Measurements from ENCODE around the gene LHX2. TPM values are rescaled to one million over a fixed set of nuclear protein-coding genes. Genes with fewer than 3 reads are reported as not detected.

Gene LHX2
- polyA plus RNA-seq, 3 donors, result 0.12 TPM; not detected in 2

GRCh38 chr9:123998278-123998925 lies 13.2 kb upstream of the LHX2 start:
- H3K27me3 Mint-ChIP-seq (ENCODE audit: low read depth in 3 of 3), result peaks cover 86 to 91% (median 88%) of the 10 kb centered on the region in 3 donors
- Histone ChIP-seq H4K20me1 (ENCODE audit: insufficient read depth, low read length) (peaks cover 7% of the 10 kb centered on the region), H3K27me3 (ENCODE audit: control insufficient read depth in 2 of 2, insufficient read depth in 2 of 2, low read length in 2 of 2) (peaks cover 66 to 72% of the 10 kb centered on the region in 2 donors), H3K4me3 (replicated peaks in 1 of 3; ENCODE audit: low read depth in 2 of 3, low read length in 3 of 3) (peak overlapping the region in 1 of 3 experiments; percentile 70), H3K79me2 (ENCODE audit: insufficient read depth, low read length) (no peaks in the 10 kb centered on the region), H3K36me3 (replicated peaks in 1 of 2; ENCODE audit: control insufficient read depth in 1 of 2, insufficient read depth in 2 of 2, low read length in 2 of 2) (no peaks in the 10 kb centered on the region), H3K27ac (ENCODE audit: low read depth in 1 of 2, low read length in 2 of 2) (no peak overlapping the region), H2AFZ (ENCODE audit: insufficient read depth, low read depth, low read length, poor library complexity, severe bottlenecking) (no peak overlapping the region), H3K9me3 (replicated peaks in 1 of 2; ENCODE audit: control insufficient read depth in 1 of 2, insufficient read depth in 1 of 2, low read length in 2 of 2) (peaks cover 0 to 30% of the 10 kb centered on the region in 2 donors), H3K9ac (ENCODE audit: insufficient read depth, low read length, poor library complexity, severe bottlenecking) (no peak overlapping the region), H3K4me1 (ENCODE audit: control insufficient read depth in 1 of 2, insufficient read depth in 2 of 2, low read length in 2 of 2) (peaks cover 32 to 37% of the 10 kb centered on the region in 2 donors), H3K4me2 (replicated peaks; ENCODE audit: extremely low read depth, low read length, poor library complexity, severe bottlenecking) (peak overlapping the region; percentile 78)
- whole genome bisulfite sequencing (ENCODE audit: insufficient coverage), result 19% methylated on average over 4 of the region's 6 CpGs
- TF ChIP-seq, protein P1, sequence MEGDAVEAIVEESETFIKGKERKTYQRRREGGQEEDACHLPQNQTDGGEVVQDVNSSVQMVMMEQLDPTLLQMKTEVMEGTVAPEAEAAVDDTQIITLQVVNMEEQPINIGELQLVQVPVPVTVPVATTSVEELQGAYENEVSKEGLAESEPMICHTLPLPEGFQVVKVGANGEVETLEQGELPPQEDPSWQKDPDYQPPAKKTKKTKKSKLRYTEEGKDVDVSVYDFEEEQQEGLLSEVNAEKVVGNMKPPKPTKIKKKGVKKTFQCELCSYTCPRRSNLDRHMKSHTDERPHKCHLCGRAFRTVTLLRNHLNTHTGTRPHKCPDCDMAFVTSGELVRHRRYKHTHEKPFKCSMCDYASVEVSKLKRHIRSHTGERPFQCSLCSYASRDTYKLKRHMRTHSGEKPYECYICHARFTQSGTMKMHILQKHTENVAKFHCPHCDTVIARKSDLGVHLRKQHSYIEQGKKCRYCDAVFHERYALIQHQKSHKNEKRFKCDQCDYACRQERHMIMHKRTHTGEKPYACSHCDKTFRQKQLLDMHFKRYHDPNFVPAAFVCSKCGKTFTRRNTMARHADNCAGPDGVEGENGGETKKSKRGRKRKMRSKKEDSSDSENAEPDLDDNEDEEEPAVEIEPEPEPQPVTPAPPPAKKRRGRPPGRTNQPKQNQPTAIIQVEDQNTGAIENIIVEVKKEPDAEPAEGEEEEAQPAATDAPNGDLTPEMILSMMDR (IDR thresholded peaks at IDR 0.05), result no peak
- DNase-seq, result no peak
- H3K4me1 Mint-ChIP-seq, result peaks cover 51% of the 10 kb centered on the region
- H3K4me3 Mint-ChIP-seq, result peak overlapping the region; percentile 85 to 98
- peak overlapping the region in 4 of 7 donors; percentile 6 to 63 (median 48) for H3K27ac Mint-ChIP-seq
- intact Hi-C loops (cut with micrococcal nuclease), result loop anchor here in 1 of 2 donors (5.0 kb wide), 1 partner anchor 66 kb away; the partner anchor contains the start of gene DENND1A
- H3K36me3 Mint-ChIP-seq, result peaks cover 8 to 16% of the 10 kb centered on the region in 2 donors
- H3K9me3 Mint-ChIP-seq, result peaks cover 3 to 38% (median 23%) of the 10 kb centered on the region in 7 donors

DNA sequence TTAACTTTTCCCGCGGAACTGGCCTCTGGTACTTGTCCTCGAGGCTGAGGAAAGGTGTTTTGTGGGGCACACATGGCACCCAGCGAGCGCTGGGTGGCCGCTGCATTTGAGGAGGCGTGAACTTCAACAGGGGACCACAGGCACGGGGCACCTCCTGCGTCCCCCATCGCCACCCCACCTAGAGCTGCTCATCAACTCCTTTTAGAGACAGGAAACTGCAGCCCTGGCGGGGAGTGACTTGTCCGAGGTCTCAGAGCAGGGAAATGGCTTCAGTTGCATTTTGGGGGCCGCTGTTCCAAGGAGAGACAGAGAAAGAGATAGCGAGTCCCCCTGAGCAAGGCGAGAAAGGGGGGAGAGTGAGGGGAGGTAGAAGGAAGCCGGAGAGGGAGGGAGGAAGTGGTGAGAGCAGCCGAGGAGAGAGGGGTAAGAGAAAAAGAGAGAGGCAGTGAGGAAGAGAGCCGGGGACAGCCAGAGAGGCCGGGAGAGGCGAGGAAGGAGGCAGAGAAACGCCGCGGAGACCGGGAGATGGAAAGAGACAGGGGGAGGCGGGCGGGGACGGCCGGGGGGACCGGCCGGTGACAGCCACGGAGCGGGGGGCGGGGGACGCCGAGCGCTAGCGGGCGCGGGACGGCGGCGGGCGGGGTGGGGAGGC lies 12.5 kb upstream of the LHX2 start:
- peaks cover 0 to 33% of the 10 kb centered on the region in 2 donors for H3K9me3 ChIP-seq (replicated peaks in 1 of 2; ENCODE audit: control insufficient read depth in 1 of 2, insufficient read depth in 1 of 2, low read length in 2 of 2)
- peak overlapping the region; percentile 82 for H2AFZ ChIP-seq (ENCODE audit: insufficient read depth, low read depth, low read length, poor library complexity, severe bottlenecking)
- H3K4me1 Mint-ChIP-seq, result peaks cover 51% of the 10 kb centered on the region
- peaks cover 7% of the 10 kb centered on the region for H4K20me1 ChIP-seq (ENCODE audit: insufficient read depth, low read length)
- TF ChIP-seq, protein P1 (IDR thresholded peaks at IDR 0.05), result no peak
- H3K4me3 ChIP-seq (replicated peaks in 1 of 3; ENCODE audit: low read depth in 2 of 3, low read length in 3 of 3), result peak overlapping the region; percentile 14 to 70 (median 26)
- no peak overlapping the region for H3K9ac ChIP-seq (ENCODE audit: insufficient read depth, low read length, poor library complexity, severe bottlenecking)
- peak overlapping the region in 1 of 7 donors; percentile 44 for H3K27ac Mint-ChIP-seq
- no peaks in the 10 kb centered on the region for H3K36me3 ChIP-seq (replicated peaks in 1 of 2; ENCODE audit: control insufficient read depth in 1 of 2, insufficient read depth in 2 of 2, low read length in 2 of 2)
- no peaks in the 10 kb centered on the region for H3K79me2 ChIP-seq (ENCODE audit: insufficient read depth, low read length)
- H3K4me1 ChIP-seq (ENCODE audit: control insufficient read depth in 1 of 2, insufficient read depth in 2 of 2, low read length in 2 of 2), result peaks cover 32 to 37% of the 10 kb centered on the region in 2 donors
- WGBS (ENCODE audit: insufficient coverage), result 3% methylated on average over 34 of the region's 43 CpGs
- peaks cover 3 to 36% (median 23%) of the 10 kb centered on the region in 7 donors for H3K9me3 Mint-ChIP-seq
- intact Hi-C loops (cut with micrococcal nuclease), result loop anchor here in 1 of 2 donors (5.0 kb wide), 1 partner anchor 67 kb away; the partner anchor contains the start of gene DENND1A
- H3K36me3 Mint-ChIP-seq, result peaks cover 8 to 16% of the 10 kb centered on the region in 2 donors
- H3K4me3 Mint-ChIP-seq, result peak overlapping the region; percentile 85 to 98
- DNase-seq, result no peak
- peaks cover 69 to 73% of the 10 kb centered on the region in 2 donors for H3K27me3 ChIP-seq (ENCODE audit: control insufficient read depth in 2 of 2, insufficient read depth in 2 of 2, low read length in 2 of 2)
- H3K27ac ChIP-seq (ENCODE audit: low read depth in 1 of 2, low read length in 2 of 2), result no peak overlapping the region
- peaks cover 86 to 91% (median 88%) of the 10 kb centered on the region in 3 donors for H3K27me3 Mint-ChIP-seq (ENCODE audit: low read depth in 3 of 3)
- H3K4me2 ChIP-seq (replicated peaks; ENCODE audit: extremely low read depth, low read length, poor library complexity, severe bottlenecking), result peak overlapping the region; percentile 78

Data from CD14-positive monocyte (primary cell).